IMR-90 (cell line): ENCODE data around the gene MPRIP. TPM values are rescaled to one million over a fixed set of nuclear protein-coding genes. Genes with fewer than 3 reads are reported as not detected.

Experiments used
- ATAC-seq: fragments of 200-7000 bp; cut with Tn5 transposase; 2 replicates; pipeline ENCODE4 v1.9.1; 2020; ENCODE audit warnings: low read depth, mild to moderate bottlenecking, moderate library complexity
- BruUV-seq: library from RNA; stranded (reverse); fragments of 400-500 nt; replicated peaks from 2 replicates; lab custom pipeline; 2021; lab: Mats Ljungman, UMichigan
- CTCF ChIA-PET: fragments of 300-600 bp; formaldehyde crosslinking; extraction: SDS; loops from one replicate; lab custom pipeline; 2021; ENCODE audit warnings: antibody characterized with exemption; lab: Yijun Ruan, JAX
- POLR2A ChIA-PET: fragments of 300-600 bp; sonication (Branson Sonifier 250); formaldehyde crosslinking; loops from one replicate; lab custom pipeline; 2022; ENCODE audit warnings: antibody characterized with exemption; ENCODE audit not compliant: unreplicated experiment; lab: Charles Lee
- DNase-seq: peaks from one replicate; pipeline ENCODE4 v3.0.0; 2013
- H2AFZ ChIP-seq: replicated peaks from 2 replicates; pipeline ENCODE3; 2013; ENCODE audit warnings: low read length, mild to moderate bottlenecking; ENCODE audit not compliant: poor library complexity
- H2AK5ac ChIP-seq: 2 replicates; pipeline ENCODE4 v1.6.1; 2013; ENCODE audit warnings: low read depth, low read length, inconsistent platforms
- H2AK9ac ChIP-seq: replicated peaks from 2 replicates; pipeline ENCODE3; 2013; ENCODE audit warnings: mild to moderate bottlenecking, low read depth, low read length, moderate library complexity; ENCODE audit not compliant: poor library complexity
- H2BK120ac ChIP-seq: 2 replicates; pipeline ENCODE4 v1.6.1; 2013; ENCODE audit warnings: low read depth, low read length, inconsistent platforms
- H2BK15ac ChIP-seq: 3 replicates; pipeline ENCODE4 v1.6.1; 2013; ENCODE audit warnings: low read depth, low read length, inconsistent platforms
- H2BK20ac ChIP-seq: 2 replicates; pipeline ENCODE4 v1.6.1; 2013; ENCODE audit warnings: low read depth, mild to moderate bottlenecking, inconsistent platforms, low read length, moderate library complexity
- H2BK5ac ChIP-seq: 2 replicates; pipeline ENCODE4 v1.6.1; 2013; ENCODE audit warnings: mild to moderate bottlenecking, low read depth, low read length, inconsistent platforms; ENCODE audit not compliant: poor library complexity, severe bottlenecking
- H3K14ac ChIP-seq: replicated peaks from 2 replicates; pipeline ENCODE4 v1.6.1; 2013; ENCODE audit warnings: low read depth, low read length, inconsistent platforms
- H3K18ac ChIP-seq: 2 replicates; pipeline ENCODE4 v1.6.1; 2013; ENCODE audit warnings: low read depth, low read length, control low read depth
- H3K23ac ChIP-seq: 2 replicates; pipeline ENCODE4 v1.6.1; 2013; ENCODE audit warnings: low read depth, low read length, inconsistent platforms
- H3K27ac ChIP-seq: 2 replicates; pipeline ENCODE4 v1.5.1; 2013; ENCODE audit warnings: mild to moderate bottlenecking, control low read depth, low read length; ENCODE audit not compliant: insufficient read depth
- H3K27me3 ChIP-seq: 2 replicates; pipeline ENCODE4 v1.6.1; 2013; ENCODE audit warnings: low read length; ENCODE audit not compliant: control insufficient read depth, insufficient read depth
- H3K36me3 ChIP-seq: 2 replicates; pipeline ENCODE4 v1.6.1; 2013; ENCODE audit warnings: low read length, mixed read lengths; ENCODE audit not compliant: control insufficient read depth, insufficient read depth
- H3K4ac ChIP-seq: 2 replicates; pipeline ENCODE4 v1.6.1; 2013; ENCODE audit warnings: low read depth, low read length, inconsistent platforms
- H3K4me1 ChIP-seq: 2 replicates; pipeline ENCODE4 v1.6.1; 2013; ENCODE audit warnings: low read length, mixed read lengths; ENCODE audit not compliant: control insufficient read depth, insufficient read depth
- H3K4me2 ChIP-seq: 2 replicates; pipeline ENCODE4 v1.6.1; 2013; ENCODE audit warnings: low read depth, mild to moderate bottlenecking, control low read depth, low read length, moderate library complexity
- H3K4me3 ChIP-seq: 2 replicates; pipeline ENCODE4 v1.5.1; 2013; ENCODE audit warnings: low read depth, mild to moderate bottlenecking, control low read depth, low read length, moderate library complexity; ENCODE audit not compliant: insufficient read depth
- H3K56ac ChIP-seq: 2 replicates; pipeline ENCODE4 v1.6.1; 2013; ENCODE audit warnings: low read length, inconsistent platforms; ENCODE audit not compliant: insufficient read depth; ENCODE audit errors: extremely low read depth
- H3K79me1 ChIP-seq, 2 experiments: 2 replicates each; pipeline ENCODE4 v1.6.1; 2013; ENCODE audit warnings: low read length in 2 of 2, inconsistent platforms in 1 of 2, low read depth in 1 of 2
- H3K9ac ChIP-seq: 2 replicates; pipeline ENCODE4 v1.6.1; 2013; ENCODE audit warnings: low read depth, low read length, control low read depth
- H3K9me1 ChIP-seq: 2 replicates; pipeline ENCODE4 v1.6.1; 2013; ENCODE audit warnings: low read length, inconsistent platforms; ENCODE audit not compliant: insufficient read depth
- H3K9me3 ChIP-seq: 2 replicates; pipeline ENCODE4 v1.6.1; 2013; ENCODE audit warnings: low read length; ENCODE audit not compliant: control insufficient read depth, insufficient read depth
- H4K20me1 ChIP-seq: 2 replicates; pipeline ENCODE4 v1.6.1; 2013; ENCODE audit warnings: low read length, inconsistent platforms; ENCODE audit not compliant: insufficient read depth
- H4K5ac ChIP-seq: 2 replicates; pipeline ENCODE4 v1.6.1; 2013; ENCODE audit warnings: mild to moderate bottlenecking, low read depth, low read length, control low read depth
- H4K8ac ChIP-seq, 2 experiments: 2 replicates each; pipeline ENCODE4 v1.6.1; 2013; ENCODE audit warnings: low read depth in 2 of 2, low read length in 2 of 2, control low read depth in 1 of 2, inconsistent platforms in 1 of 2
- H4K91ac ChIP-seq: 2 replicates; pipeline ENCODE4 v1.6.1; 2013; ENCODE audit warnings: low read depth, low read length, inconsistent platforms; ENCODE audit not compliant: insufficient read depth
- CEBPB ChIP-seq: IDR thresholded peaks from 2 replicates; pipeline ENCODE4 v1.6.1; 2012; ENCODE audit warnings: low read depth, low read length, improper control_type of control experiment
- RAD21 ChIP-seq: IDR thresholded peaks from 2 replicates; pipeline ENCODE4 v1.6.1; 2012; ENCODE audit warnings: low read length, improper control_type of control experiment
- RCOR1 ChIP-seq: IDR thresholded peaks from 2 replicates; pipeline ENCODE4 v1.6.1; 2012; ENCODE audit warnings: mild to moderate bottlenecking, low read length, improper control_type of control experiment; ENCODE audit not compliant: insufficient replicate concordance
- RFX5 ChIP-seq: IDR thresholded peaks from 2 replicates; pipeline ENCODE4 v1.8.0; 2012; ENCODE audit warnings: low read depth, mild to moderate bottlenecking, low read length, moderate library complexity
- SMC3 ChIP-seq: fragments of 150-350 bp; IDR thresholded peaks from 2 replicates; pipeline ENCODE4 v1.6.1; 2016; ENCODE audit warnings: low read depth, mild to moderate bottlenecking, antibody characterized with exemption, low read length, moderate library complexity
- WGBS, 2 experiments: methylation state at CpG; one replicate each; pipeline versions ENCODE4 v1.1.5 to v1.1.7; 2013; ENCODE audit warnings: missing lambda C conversion rate in 2 of 2; ENCODE audit not compliant: insufficient read length in 1 of 2; ENCODE audit errors: extremely low coverage in 2 of 2; 5-methylcytosine and 5-hydroxymethylcytosine counted together
- dilution Hi-C: fragments of 300-500 bp; cut with HindIII; formaldehyde crosslinking; loops from one replicate; pipeline ENCODE4 v1.14.3; 2018; ENCODE audit warnings: low sequenced_read_pairs; ENCODE audit not compliant: unreplicated experiment
- in situ Hi-C: fragments of 300-500 bp; cut with MboI; formaldehyde crosslinking; loops from 3 replicates; pipeline ENCODE4 v1.14.3; 2019; ENCODE audit warnings: low sequenced_read_pairs, inconsistent platforms, mixed read lengths
- intact Hi-C: fragments of 100-400 bp; cut with micrococcal nuclease; formaldehyde crosslinking; loops from 2 replicates; pipeline ENCODE4 v1.10.0; 2022
- polyA plus RNA-seq, 3 experiments: library from polyadenylated mRNA; depleted of rRNA; stranded (reverse); fragments of >200 nt; gene quantifications; 2 replicates each; pipeline ENCODE4 v1.2.3, GENCODE V29; 2012; ENCODE audit warnings: low replicate concordance in 1 of 3
- total RNA-seq: library from RNA; depleted of rRNA; stranded (reverse); fragments of >200 nt; gene quantifications from 2 replicates; pipeline ENCODE4 v1.2.3, GENCODE V29; 2012
- TF ChIP-seq, protein P1 (sequence below): fragments of 150-350 bp; IDR thresholded peaks from 2 replicates; pipeline ENCODE4 v1.6.1; 2016; ENCODE audit warnings: low read depth, mild to moderate bottlenecking, low read length, moderate library complexity, borderline replicate concordance
- TF ChIP-seq, protein P2 (sequence below): conservative IDR thresholded peaks from 2 replicates; pipeline ENCODE4 v1.5.1; 2012; ENCODE audit warnings: mild to moderate bottlenecking, low read depth, low read length, improper control_type of control experiment

MPRIP gene
- total and polyA plus RNA-seq, 2 of the 4 experiments (the other 2 are of a cell fraction), result 111 to 149 TPM

DNA sequence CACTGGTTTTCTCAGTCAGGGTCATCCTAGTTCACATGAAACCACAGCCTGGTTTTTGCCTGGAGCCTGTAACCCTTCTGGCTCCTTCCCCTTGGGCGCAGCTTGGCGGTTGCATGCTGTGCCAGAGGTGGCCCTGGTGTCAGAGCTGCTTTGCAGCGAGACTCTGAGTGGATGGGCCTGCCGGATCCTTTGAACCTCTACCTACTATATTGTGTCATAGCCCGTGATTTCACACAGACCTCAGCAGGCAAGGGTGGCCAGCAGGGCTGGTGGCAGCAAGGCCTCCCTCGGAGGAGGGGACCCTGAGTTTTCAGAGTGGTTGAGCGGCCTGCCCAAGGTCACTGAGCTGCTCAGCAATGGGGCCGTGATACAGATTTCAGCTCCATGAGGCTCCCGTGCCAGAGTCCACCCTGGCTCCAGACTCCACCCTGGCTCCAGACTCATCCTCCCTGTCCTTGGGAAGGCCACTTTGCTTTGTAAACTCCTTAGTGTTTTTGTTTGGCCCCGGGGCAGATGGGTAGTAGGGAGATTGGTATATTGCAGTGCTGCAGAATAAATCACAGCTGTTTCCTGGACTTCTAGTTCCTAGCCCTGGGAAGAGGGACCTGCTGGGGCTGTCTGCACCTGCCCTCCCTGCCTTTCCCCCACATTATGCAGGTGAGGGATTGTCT, 9.7 kb downstream of the MPRIP start:
- TF ChIP-seq CEBPB (no peak), RFX5 (no peak), SMC3 (no peak), RCOR1 (no peak), RAD21 (no peak)
- TF ChIP-seq, protein P1, sequence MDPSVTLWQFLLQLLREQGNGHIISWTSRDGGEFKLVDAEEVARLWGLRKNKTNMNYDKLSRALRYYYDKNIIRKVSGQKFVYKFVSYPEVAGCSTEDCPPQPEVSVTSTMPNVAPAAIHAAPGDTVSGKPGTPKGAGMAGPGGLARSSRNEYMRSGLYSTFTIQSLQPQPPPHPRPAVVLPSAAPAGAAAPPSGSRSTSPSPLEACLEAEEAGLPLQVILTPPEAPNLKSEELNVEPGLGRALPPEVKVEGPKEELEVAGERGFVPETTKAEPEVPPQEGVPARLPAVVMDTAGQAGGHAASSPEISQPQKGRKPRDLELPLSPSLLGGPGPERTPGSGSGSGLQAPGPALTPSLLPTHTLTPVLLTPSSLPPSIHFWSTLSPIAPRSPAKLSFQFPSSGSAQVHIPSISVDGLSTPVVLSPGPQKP, result no peak
- TF ChIP-seq, protein P2, sequence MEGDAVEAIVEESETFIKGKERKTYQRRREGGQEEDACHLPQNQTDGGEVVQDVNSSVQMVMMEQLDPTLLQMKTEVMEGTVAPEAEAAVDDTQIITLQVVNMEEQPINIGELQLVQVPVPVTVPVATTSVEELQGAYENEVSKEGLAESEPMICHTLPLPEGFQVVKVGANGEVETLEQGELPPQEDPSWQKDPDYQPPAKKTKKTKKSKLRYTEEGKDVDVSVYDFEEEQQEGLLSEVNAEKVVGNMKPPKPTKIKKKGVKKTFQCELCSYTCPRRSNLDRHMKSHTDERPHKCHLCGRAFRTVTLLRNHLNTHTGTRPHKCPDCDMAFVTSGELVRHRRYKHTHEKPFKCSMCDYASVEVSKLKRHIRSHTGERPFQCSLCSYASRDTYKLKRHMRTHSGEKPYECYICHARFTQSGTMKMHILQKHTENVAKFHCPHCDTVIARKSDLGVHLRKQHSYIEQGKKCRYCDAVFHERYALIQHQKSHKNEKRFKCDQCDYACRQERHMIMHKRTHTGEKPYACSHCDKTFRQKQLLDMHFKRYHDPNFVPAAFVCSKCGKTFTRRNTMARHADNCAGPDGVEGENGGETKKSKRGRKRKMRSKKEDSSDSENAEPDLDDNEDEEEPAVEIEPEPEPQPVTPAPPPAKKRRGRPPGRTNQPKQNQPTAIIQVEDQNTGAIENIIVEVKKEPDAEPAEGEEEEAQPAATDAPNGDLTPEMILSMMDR, result no peak
- ChIA-PET CTCF (no interaction called here), POLR2A (no interaction called here)
- H3K9ac ChIP-seq, result no peak overlapping the region
- DNase-seq (peak; percentile 15), ATAC-seq (peak; percentile 42)
- peaks cover 21% of the 10 kb centered on the region for H3K4me1 ChIP-seq
- WGBS, 2 experiments, result 91% methylated on average over 5 of the region's 10 CpGs; no CpG with 5 or more reads in 1 of the 2 experiments
- no peak overlapping the region for H3K18ac ChIP-seq
- H4K20me1 ChIP-seq, result peaks cover 95% of the 10 kb centered on the region
- no peak overlapping the region for H3K4me2 ChIP-seq
- H2BK120ac ChIP-seq, result no peak overlapping the region
- no peak overlapping the region for H3K4ac ChIP-seq
- no peak overlapping the region for H2AK9ac ChIP-seq
- peaks cover 5% of the 10 kb centered on the region for H3K36me3 ChIP-seq
- no peak overlapping the region for H3K14ac ChIP-seq
- dilution Hi-C loops (no loop called here), in situ Hi-C loops (no loop called here), intact Hi-C loops (no loop called here)
- no peak overlapping the region for H2BK15ac ChIP-seq
- H3K79me1 ChIP-seq, result peaks cover 12 to 90% of the 10 kb centered on the region in 2 experiments
- H3K9me3 ChIP-seq, result no peaks in the 10 kb centered on the region
- H3K27ac ChIP-seq, result no peak overlapping the region
- no peak overlapping the region for H2AK5ac ChIP-seq
- no peaks in the 10 kb centered on the region for H3K27me3 ChIP-seq
- peaks cover 60% of the 10 kb centered on the region for H3K9me1 ChIP-seq
- no peak overlapping the region for H2BK20ac ChIP-seq
- no peak overlapping the region for H4K91ac ChIP-seq
- no peak overlapping the region for H3K23ac ChIP-seq
- no peak overlapping the region for H2BK5ac ChIP-seq
- H4K5ac ChIP-seq, result no peak overlapping the region
- no peak overlapping the region for H3K56ac ChIP-seq
- no peak overlapping the region for H3K4me3 ChIP-seq
- no peak overlapping the region for H2AFZ ChIP-seq
- BruUV-seq, result no TSS peak
- no peak overlapping the region for H4K8ac ChIP-seq
